ENCODE measurements around the gene RPS6KB2. TPM values are rescaled to one million over a fixed set of nuclear protein-coding genes. Genes with fewer than 3 reads are reported as not detected.

The RPS6KB2 gene
- total and polyA plus RNA-seq, 2 donors (not counting 1 experiment from before 2014, with no cell fraction given) = 81.8 to 131 TPM

GRCh38 chr11:67438158-67438902 is 10.0 kb downstream of the RPS6KB2 start:
- H3K27me3 ChIP-seq (replicated peaks in 1 of 4; ENCODE audit: control extremely low read depth in 1 of 4, control insufficient read depth in 3 of 4, insufficient read depth in 4 of 4, low read length in 3 of 4) = no peaks in the 10 kb centered on the region
- H2AFZ ChIP-seq (ENCODE audit: insufficient read depth, low read depth, low read length, poor library complexity, severe bottlenecking) = no peak overlapping the region
- H3K4me3 Mint-ChIP-seq = peak overlapping the region; percentile 88
- H3K27ac ChIP-seq (ENCODE audit: low read length in 2 of 2) = peak overlapping the region; percentile 68 to 88
- H3K4me3 ChIP-seq (ENCODE audit: control extremely low read depth in 1 of 5, extremely low read depth in 1 of 5, insufficient read depth in 1 of 5, low read depth in 2 of 5, low read length in 4 of 5) = peak overlapping the region; percentile 32 to 96 (median 86)
- H3K27me3 Mint-ChIP-seq = no peaks in the 10 kb centered on the region
- peaks cover 86% of the 10 kb centered on the region for H3K4me1 Mint-ChIP-seq
- H3K9me3 ChIP-seq (ENCODE audit: control extremely low read depth in 1 of 3, control insufficient read depth in 2 of 3, insufficient read depth in 1 of 3, low read length in 2 of 3) = peaks cover 0 to 3% (median 0%) of the 10 kb centered on the region in 3 donors
- H3K36me3 ChIP-seq (replicated peaks in 1 of 2; ENCODE audit: control extremely low read depth in 1 of 2, control insufficient read depth in 1 of 2, extremely low read depth in 1 of 2, insufficient read depth in 2 of 2, low read length in 1 of 2) = peaks cover 0 to 29% of the 10 kb centered on the region in 2 experiments
- TF ChIP-seq EZH2 (IDR thresholded peaks at IDR 0.05; ENCODE audit: borderline replicate concordance, insufficient read depth, low read depth, low read length, poor library complexity, severe bottlenecking) (no peak), CTCF (IDR thresholded peaks at IDR 0.05) (no peak)
- peaks cover 67% of the 10 kb centered on the region for H3K79me2 ChIP-seq (ENCODE audit: control insufficient read depth, insufficient read depth, low read length)
- ATAC-seq (ENCODE audit: low read depth) = peak; percentile 16
- peak overlapping the region; percentile 99 for H3K4me2 ChIP-seq (replicated peaks; ENCODE audit: low read depth, low read length, poor library complexity, severe bottlenecking)
- DNase-seq = peak; percentile 60
- intact Hi-C loops (cut with micrococcal nuclease) = no loop called here
- ChIA-PET POLR2A (interaction anchor here (0.7 to 9.5 kb wide), 20 partner anchors 8 to 198 kb away, joined by 3 to 215 read pairs (median 14); partner anchors contain the start of genes AIP, CLCF1, GPR152 and NUDT8), CTCF (interaction anchor here (1.0 to 4.4 kb wide), 13 partner anchors 9 to 87 kb away, joined by 3 to 63 read pairs (median 8); partner anchors contain the start of genes CABP4, GPR152, PPP1CA and TBC1D10C)
- H3K27ac Mint-ChIP-seq = peak overlapping the region; percentile 98
- H4K20me1 ChIP-seq (ENCODE audit: control insufficient read depth, insufficient read depth, low read length, poor library complexity, severe bottlenecking) = peaks cover 58% of the 10 kb centered on the region
- WGBS (ENCODE audit: insufficient coverage) = 68% methylated on average over 21 of the region's 41 CpGs
- peaks cover 76 to 88% of the 10 kb centered on the region in 2 donors for H3K4me1 ChIP-seq (ENCODE audit: control insufficient read depth in 2 of 2, insufficient read depth in 2 of 2, low read length in 2 of 2)
- no peaks in the 10 kb centered on the region for H3K9me3 Mint-ChIP-seq (ENCODE audit: insufficient read depth)
- H3K9ac ChIP-seq (ENCODE audit: low read length) = peak overlapping the region; percentile 82
